HL-60 (cell line): ENCODE data around the gene NFIC.

Source experiments
- DNase-seq, 2 experiments: peaks; one replicate each; pipeline ENCODE4 v3.0.0-alpha.2; 2010 to 2020; ENCODE audit warnings: low read depth in 1 of 2, low spot score in 1 of 2
- H3K27ac ChIP-seq: fragments of 250-450 bp; sonication (Bioruptor Pico); replicated peaks from 2 replicates; pipeline ENCODE4 v1.5.1; 2020; ENCODE audit warnings: mild to moderate bottlenecking, moderate library complexity
- H3K27me3 ChIP-seq: fragments of 250-450 bp; sonication (Bioruptor Pico); 2 replicates; pipeline ENCODE4 v1.5.1; 2021; ENCODE audit warnings: mild to moderate bottlenecking, moderate library complexity; ENCODE audit not compliant: insufficient read depth, poor library complexity, severe bottlenecking
- H3K4me3 ChIP-seq: replicated peaks from 2 replicates; pipeline ENCODE4 v1.5.1; 2011; ENCODE audit warnings: mild to moderate bottlenecking, control low read depth, low read length; ENCODE audit not compliant: insufficient read depth
- CTCF ChIP-seq: IDR thresholded peaks from one replicate; pipeline ENCODE4 v1.5.1; 2011; ENCODE audit warnings: low read length, control low read depth, inconsistent platforms; ENCODE audit not compliant: insufficient read depth
- GABPA ChIP-seq: IDR thresholded peaks from 2 replicates; pipeline ENCODE4 v1.6.1; 2012; ENCODE audit warnings: low read depth
- POLR2AphosphoS5 ChIP-seq: IDR thresholded peaks from 2 replicates; pipeline ENCODE4 v1.6.1; 2012; ENCODE audit warnings: low read depth
- REST ChIP-seq: IDR thresholded peaks from 2 replicates; pipeline ENCODE4 v1.6.1; 2012; ENCODE audit warnings: low read depth; ENCODE audit not compliant: insufficient replicate concordance
- SPI1 ChIP-seq: IDR thresholded peaks from 2 replicates; pipeline ENCODE4 v1.6.1; 2012; ENCODE audit warnings: low read depth, mild to moderate bottlenecking, borderline replicate concordance

Gene NFIC

GRCh38 chr19:3409346-3410064, 43.1 kb downstream of the NFIC start:
- TF ChIP-seq SPI1 (no peak), POLR2AphosphoS5 (no peak), REST (no peak), GABPA (no peak), CTCF (no peak)
- Histone ChIP-seq H3K4me3 (no peak overlapping the region), H3K27me3 (no peaks in the 10 kb centered on the region), H3K27ac (no peak overlapping the region)
- no peak for DNase-seq

- Histone ChIP-seq H3K27me3 (no peaks in the 10 kb centered on the region), H3K27ac (no peak overlapping the region), H3K4me3 (no peak overlapping the region)
- no peak for DNase-seq
- TF ChIP-seq SPI1 = no peak
- TF ChIP-seq POLR2AphosphoS5 = no peak
- no peak for TF ChIP-seq REST
- TF ChIP-seq GABPA = no peak
- no peak for TF ChIP-seq CTCF
Measured at GRCh38 chr19:3411636-3412035, 45.3 kb downstream of the NFIC start.

GRCh38 chr19:3412066-3412465, 45.7 kb downstream of the NFIC start:
- TF ChIP-seq GABPA (no peak), POLR2AphosphoS5 (no peak), SPI1 (no peak), CTCF (no peak), REST (no peak)
- H3K27ac ChIP-seq = no peak overlapping the region
- DNase-seq = no peak
- no peak overlapping the region for H3K4me3 ChIP-seq
- H3K27me3 ChIP-seq = no peaks in the 10 kb centered on the region
